Activated naive CD4-positive, alpha-beta T cell (primary cell): ENCODE results near the gene IZUMO4.

Experiments
- DNase-seq, 4 experiments: peaks; one replicate each; lab custom pipeline; 2025; lab: John Stamatoyannopoulos, UW

The IZUMO4 gene

GRCh38 chr19:2148482-2149135 lies 51.9 kb downstream of the IZUMO4 start:
- no peak for DNase-seq
